ENCODE measurements around the gene GLRX2. TPM values are rescaled to one million over a fixed set of nuclear protein-coding genes. Genes with fewer than 3 reads are reported as not detected.

The GLRX2 gene
- total RNA-seq, 1 donor from 2014 or later, result 33.1 TPM

- Mint-ChIP-seq H3K27me3 (ENCODE audit: low read depth) (no peaks in the 10 kb centered on the region), H3K27ac (ENCODE audit: unreplicated experiment) (peak overlapping the region; percentile 76), H3K4me3 (ENCODE audit: unreplicated experiment) (no peak overlapping the region), H3K36me3 (ENCODE audit: low read depth) (no peaks in the 10 kb centered on the region), H3K9me3 (ENCODE audit: low read depth) (peaks cover under 1% of the 10 kb centered on the region), H3K4me1 (ENCODE audit: low read depth) (peaks cover 49% of the 10 kb centered on the region)
- DNase-seq (ENCODE audit: low spot score), result no peak
- no peak for TF ChIP-seq CTCF (IDR thresholded peaks at IDR 0.05)
These were observed 5.7 kb upstream of the GLRX2 start for GRCh38 chr1:193110864-193111263.

GRCh38 chr1:193110246-193110645, 5.0 kb upstream of the GLRX2 start:
- no peak for TF ChIP-seq CTCF (IDR thresholded peaks at IDR 0.05)
- Mint-ChIP-seq H3K4me3 (ENCODE audit: unreplicated experiment) (no peak overlapping the region), H3K27ac (ENCODE audit: unreplicated experiment) (peak overlapping the region; percentile 76), H3K36me3 (ENCODE audit: low read depth) (no peaks in the 10 kb centered on the region), H3K9me3 (ENCODE audit: low read depth) (no peaks in the 10 kb centered on the region), H3K4me1 (ENCODE audit: low read depth) (peaks cover 48% of the 10 kb centered on the region), H3K27me3 (ENCODE audit: low read depth) (no peaks in the 10 kb centered on the region)
- no peak for DNase-seq (ENCODE audit: low spot score)

GRCh38 chr1:193109619-193110018, 4.4 kb upstream of the GLRX2 start:
- TF ChIP-seq CTCF (IDR thresholded peaks at IDR 0.05), result no peak
- Mint-ChIP-seq H3K4me3 (ENCODE audit: unreplicated experiment) (no peak overlapping the region), H3K9me3 (ENCODE audit: low read depth) (no peaks in the 10 kb centered on the region), H3K36me3 (ENCODE audit: low read depth) (no peaks in the 10 kb centered on the region), H3K4me1 (ENCODE audit: low read depth) (peaks cover 46% of the 10 kb centered on the region), H3K27me3 (ENCODE audit: low read depth) (no peaks in the 10 kb centered on the region), H3K27ac (ENCODE audit: unreplicated experiment) (no peak overlapping the region)
- no peak for DNase-seq (ENCODE audit: low spot score)

GRCh38 chr1:193108471-193108870, 3.3 kb upstream of the GLRX2 start:
- DNase-seq (ENCODE audit: low spot score), result no peak
- TF ChIP-seq CTCF (IDR thresholded peaks at IDR 0.05), result no peak
- Mint-ChIP-seq H3K4me1 (ENCODE audit: low read depth) (peaks cover 42% of the 10 kb centered on the region), H3K27ac (ENCODE audit: unreplicated experiment) (no peak overlapping the region), H3K4me3 (ENCODE audit: unreplicated experiment) (no peak overlapping the region), H3K27me3 (ENCODE audit: low read depth) (no peaks in the 10 kb centered on the region), H3K36me3 (ENCODE audit: low read depth) (no peaks in the 10 kb centered on the region), H3K9me3 (ENCODE audit: low read depth) (no peaks in the 10 kb centered on the region)

GRCh38 chr1:193105821-193106177, 585 bp upstream of the GLRX2 start:
- DNase-seq (ENCODE audit: low spot score), result no peak
- TF ChIP-seq CTCF (IDR thresholded peaks at IDR 0.05), result no peak
- Mint-ChIP-seq H3K36me3 (ENCODE audit: low read depth) (no peaks in the 10 kb centered on the region), H3K27ac (ENCODE audit: unreplicated experiment) (peak overlapping the region; percentile 91), H3K4me3 (ENCODE audit: unreplicated experiment) (peak overlapping the region; percentile 84), H3K9me3 (ENCODE audit: low read depth) (no peaks in the 10 kb centered on the region), H3K4me1 (ENCODE audit: low read depth) (peaks cover 38% of the 10 kb centered on the region), H3K27me3 (ENCODE audit: low read depth) (no peaks in the 10 kb centered on the region)
